Nephron (organoid): ENCODE results near the gene HGD.
"Not testable (repeated sequence)": the region's sequence is repeated elsewhere in the genome, so short reads cannot be mapped to it uniquely, and the experiment has no call there.

ENCODE experiments used
- H3K27ac Mint-ChIP-seq, 3 experiments: 2 replicates each; pipeline ENCODE4 v1.8.0; 2020; ENCODE audit warnings: mixed read lengths in 3 of 3, mild to moderate bottlenecking in 2 of 3, moderate library complexity in 1 of 3
- H3K27me3 Mint-ChIP-seq: 2 replicates; pipeline ENCODE4 v1.8.0; 2021; ENCODE audit warnings: low read depth, mild to moderate bottlenecking, moderate library complexity, mixed read lengths
- H3K36me3 Mint-ChIP-seq: 2 replicates; pipeline ENCODE4 v1.8.0; 2020; ENCODE audit warnings: low read depth, mixed read lengths
- H3K4me1 Mint-ChIP-seq: 2 replicates; pipeline ENCODE4 v1.8.0; 2020; ENCODE audit warnings: mixed read lengths
- H3K4me3 Mint-ChIP-seq, 3 experiments: 2 replicates each; pipeline ENCODE4 v1.8.0; 2020; ENCODE audit warnings: mild to moderate bottlenecking in 3 of 3, mixed read lengths in 3 of 3, moderate library complexity in 2 of 3
- H3K9me3 Mint-ChIP-seq: 2 replicates; pipeline ENCODE4 v1.8.0; 2020; ENCODE audit warnings: mixed read lengths
- TF ChIP-seq, protein P1 (sequence below), 3 experiments: fragments of 200-600 bp; sonication (generic); IDR thresholded peaks; one replicate each; pipeline ENCODE4 v1.5.0; 2021; ENCODE audit warnings: antibody characterized with exemption in 3 of 3; ENCODE audit not compliant: unreplicated experiment in 3 of 3

HGD gene

DNA sequence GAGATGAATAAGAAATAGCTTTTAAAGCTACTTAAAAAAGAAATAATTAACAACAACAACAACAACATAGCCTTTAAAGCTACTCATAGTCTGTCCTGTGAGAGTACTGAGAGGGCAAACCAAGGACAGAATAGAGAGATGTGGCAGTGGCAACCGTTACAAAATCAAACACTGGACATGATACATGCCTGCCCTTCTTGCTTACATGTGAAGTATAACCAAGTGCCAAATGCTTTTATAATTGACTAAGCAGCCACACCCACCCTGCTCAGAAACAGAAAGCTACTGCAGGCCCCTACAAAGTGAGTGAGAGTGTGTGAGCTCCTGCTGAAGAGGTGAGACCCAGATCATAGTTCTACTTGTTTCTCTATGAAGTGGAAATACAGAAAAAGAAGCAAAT lies 47.5 kb downstream of the HGD start:
- no peaks in the 10 kb centered on the region for H3K27me3 Mint-ChIP-seq
- peaks cover 3% of the 10 kb centered on the region for H3K9me3 Mint-ChIP-seq
- peaks cover 22% of the 10 kb centered on the region for H3K36me3 Mint-ChIP-seq
- no peak overlapping the region for H3K4me3 Mint-ChIP-seq
- H3K4me1 Mint-ChIP-seq: no peaks in the 10 kb centered on the region
- TF ChIP-seq, protein P1, sequence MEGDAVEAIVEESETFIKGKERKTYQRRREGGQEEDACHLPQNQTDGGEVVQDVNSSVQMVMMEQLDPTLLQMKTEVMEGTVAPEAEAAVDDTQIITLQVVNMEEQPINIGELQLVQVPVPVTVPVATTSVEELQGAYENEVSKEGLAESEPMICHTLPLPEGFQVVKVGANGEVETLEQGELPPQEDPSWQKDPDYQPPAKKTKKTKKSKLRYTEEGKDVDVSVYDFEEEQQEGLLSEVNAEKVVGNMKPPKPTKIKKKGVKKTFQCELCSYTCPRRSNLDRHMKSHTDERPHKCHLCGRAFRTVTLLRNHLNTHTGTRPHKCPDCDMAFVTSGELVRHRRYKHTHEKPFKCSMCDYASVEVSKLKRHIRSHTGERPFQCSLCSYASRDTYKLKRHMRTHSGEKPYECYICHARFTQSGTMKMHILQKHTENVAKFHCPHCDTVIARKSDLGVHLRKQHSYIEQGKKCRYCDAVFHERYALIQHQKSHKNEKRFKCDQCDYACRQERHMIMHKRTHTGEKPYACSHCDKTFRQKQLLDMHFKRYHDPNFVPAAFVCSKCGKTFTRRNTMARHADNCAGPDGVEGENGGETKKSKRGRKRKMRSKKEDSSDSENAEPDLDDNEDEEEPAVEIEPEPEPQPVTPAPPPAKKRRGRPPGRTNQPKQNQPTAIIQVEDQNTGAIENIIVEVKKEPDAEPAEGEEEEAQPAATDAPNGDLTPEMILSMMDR (IDR thresholded peaks at IDR 0.05; ENCODE audit: unreplicated experiment in 3 of 3): no peak
- H3K27ac Mint-ChIP-seq: no peak overlapping the region

DNA sequence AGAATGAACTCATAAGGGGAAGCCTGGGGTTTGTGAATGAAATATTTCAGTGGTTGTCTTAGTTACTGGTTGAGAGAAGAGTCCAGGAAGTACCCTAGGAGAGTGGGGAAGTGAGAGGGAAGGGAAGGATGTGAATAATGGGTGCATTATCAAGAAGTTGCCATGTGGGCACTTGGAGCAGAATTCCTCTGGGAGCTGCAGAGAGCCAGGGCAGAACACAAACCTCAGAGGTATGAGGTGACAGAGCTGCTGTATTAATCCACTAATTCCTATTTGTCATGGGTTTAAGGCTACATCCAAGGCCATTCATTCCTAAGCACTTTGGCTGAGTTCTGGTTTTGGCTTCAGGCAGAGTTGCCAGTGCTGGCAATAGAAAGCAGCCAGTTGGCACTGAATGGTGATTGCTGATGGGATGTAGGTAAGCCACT lies 56.9 kb downstream of the HGD start:
- Mint-ChIP-seq H3K27me3 (no peaks in the 10 kb centered on the region), H3K4me1 (no peaks in the 10 kb centered on the region), H3K9me3 (peaks cover 14% of the 10 kb centered on the region), H3K27ac (no peak overlapping the region), H3K4me3 (no peak overlapping the region), H3K36me3 (peaks cover 9% of the 10 kb centered on the region)
- TF ChIP-seq, protein P1 (IDR thresholded peaks at IDR 0.05; ENCODE audit: unreplicated experiment in 3 of 3): no peak

- H3K4me1 Mint-ChIP-seq: no peaks in the 10 kb centered on the region
- H3K4me3 Mint-ChIP-seq: no peak overlapping the region
- no peak overlapping the region for H3K27ac Mint-ChIP-seq
- TF ChIP-seq, protein P1 (IDR thresholded peaks at IDR 0.05; ENCODE audit: unreplicated experiment in 3 of 3): no peak
- peaks cover 12% of the 10 kb centered on the region for H3K9me3 Mint-ChIP-seq
- peaks cover 4% of the 10 kb centered on the region for H3K36me3 Mint-ChIP-seq
- H3K27me3 Mint-ChIP-seq: no peaks in the 10 kb centered on the region
Observed at GRCh38 chr3:120623727-120624093, 58.3 kb downstream of the HGD start.

DNA sequence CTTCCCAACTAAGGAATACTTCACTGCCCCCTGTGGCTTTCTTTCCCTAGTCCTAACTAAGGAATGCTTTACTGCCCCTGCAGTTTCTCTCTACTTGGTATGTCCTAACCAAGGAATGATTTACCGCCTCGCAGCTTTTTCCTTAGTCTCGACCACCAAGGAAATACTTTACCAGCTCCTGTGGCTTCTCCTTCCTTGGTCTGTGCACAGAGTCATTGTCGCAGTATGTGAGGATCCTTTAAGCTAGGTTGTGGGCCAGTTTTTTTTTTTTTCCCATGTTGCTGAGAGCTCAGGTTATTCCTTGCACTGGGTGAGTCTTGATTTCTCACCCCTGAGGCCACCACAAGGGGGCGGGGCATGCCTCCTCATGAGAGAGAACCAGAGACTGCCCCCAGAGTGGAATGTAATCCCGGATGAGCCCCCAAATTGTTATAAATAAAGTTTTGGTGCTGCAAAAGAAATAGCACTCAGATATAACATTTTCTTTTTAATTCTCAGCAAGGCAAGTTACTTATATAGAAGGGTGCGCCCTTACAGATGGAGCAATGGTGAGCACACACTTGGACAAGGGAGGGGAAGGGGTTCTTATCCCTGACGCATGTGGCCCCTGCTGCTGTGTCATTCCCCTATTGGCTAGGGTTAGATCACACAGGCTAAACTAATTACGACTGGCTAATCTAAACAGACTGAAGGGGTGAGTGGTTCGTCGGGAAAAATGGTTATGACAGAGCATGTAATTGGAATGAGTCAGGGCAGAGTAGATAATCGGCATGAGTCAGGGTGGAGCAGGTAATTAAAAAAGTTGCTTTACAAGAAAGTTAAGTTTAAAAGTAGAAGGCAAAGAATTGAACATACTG lies 58.9 kb downstream of the HGD start:
- no peaks in the 10 kb centered on the region for H3K4me1 Mint-ChIP-seq
- peaks cover 4% of the 10 kb centered on the region for H3K36me3 Mint-ChIP-seq
- no peak overlapping the region for H3K4me3 Mint-ChIP-seq
- TF ChIP-seq, protein P1 (IDR thresholded peaks at IDR 0.05; ENCODE audit: unreplicated experiment in 3 of 3): peak in 2 of 3 experiments; percentile 11 to 26
- H3K9me3 Mint-ChIP-seq: peaks cover 12% of the 10 kb centered on the region
- H3K27me3 Mint-ChIP-seq: no peaks in the 10 kb centered on the region
- no peak overlapping the region for H3K27ac Mint-ChIP-seq

DNA sequence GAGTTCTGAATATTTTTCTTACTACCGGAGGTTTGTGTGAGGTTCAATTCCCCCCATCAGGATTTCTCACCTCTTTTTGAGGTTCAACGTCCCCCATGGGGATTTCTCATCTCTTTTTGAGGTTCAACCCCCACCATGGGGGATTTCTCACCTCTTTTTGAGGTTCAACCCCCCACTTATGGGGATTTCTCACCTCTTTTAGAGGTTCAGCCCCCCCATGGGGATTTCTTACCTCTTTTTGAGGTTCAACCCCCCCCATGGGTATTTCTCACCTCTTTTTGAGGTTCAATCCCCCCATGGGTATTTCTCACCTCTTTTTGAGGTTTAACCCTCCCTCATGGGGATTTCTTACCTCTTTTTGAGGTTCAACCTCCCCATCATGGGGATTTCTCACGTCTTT lies 59.6 kb downstream of the HGD start:
- TF ChIP-seq, protein P1 (IDR thresholded peaks at IDR 0.05; ENCODE audit: unreplicated experiment in 3 of 3): no peak
- no peak overlapping the region for H3K4me3 Mint-ChIP-seq
- H3K4me1 Mint-ChIP-seq: no peaks in the 10 kb centered on the region
- no peaks in the 10 kb centered on the region for H3K27me3 Mint-ChIP-seq
- peaks cover 4% of the 10 kb centered on the region for H3K36me3 Mint-ChIP-seq
- peaks cover 12% of the 10 kb centered on the region for H3K9me3 Mint-ChIP-seq
- no peak overlapping the region for H3K27ac Mint-ChIP-seq

- H3K9me3 Mint-ChIP-seq, H3K27ac Mint-ChIP-seq, H3K4me3 Mint-ChIP-seq, H3K4me1 Mint-ChIP-seq, H3K27me3 Mint-ChIP-seq, H3K36me3 Mint-ChIP-seq: not testable (repeated sequence)
Observed at GRCh38 chr3:120616745-120617144, 65.3 kb downstream of the HGD start.
